ENCODE data around the gene CDC16.

DNA sequence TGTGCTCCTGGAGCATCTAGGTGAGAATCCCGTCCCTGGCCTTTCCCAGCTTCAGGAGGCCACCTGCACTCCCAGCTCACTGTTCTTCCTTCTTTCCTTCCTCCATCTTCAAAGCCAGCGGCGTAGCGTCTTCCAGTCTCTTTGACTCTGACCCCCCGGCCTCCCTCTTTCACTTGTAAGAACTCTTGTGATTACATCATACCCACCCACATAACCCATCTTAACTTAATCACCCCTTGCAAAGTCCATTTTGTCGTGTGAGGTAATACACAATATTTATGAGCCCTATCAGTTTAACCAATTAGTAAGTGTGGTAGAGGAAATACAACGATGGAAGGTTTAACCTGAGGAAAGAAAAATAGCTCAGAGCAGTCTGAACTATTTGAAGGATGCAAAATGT is 4.6 kb upstream of the CDC16 start:
- TF ChIP-seq, protein P1, sequence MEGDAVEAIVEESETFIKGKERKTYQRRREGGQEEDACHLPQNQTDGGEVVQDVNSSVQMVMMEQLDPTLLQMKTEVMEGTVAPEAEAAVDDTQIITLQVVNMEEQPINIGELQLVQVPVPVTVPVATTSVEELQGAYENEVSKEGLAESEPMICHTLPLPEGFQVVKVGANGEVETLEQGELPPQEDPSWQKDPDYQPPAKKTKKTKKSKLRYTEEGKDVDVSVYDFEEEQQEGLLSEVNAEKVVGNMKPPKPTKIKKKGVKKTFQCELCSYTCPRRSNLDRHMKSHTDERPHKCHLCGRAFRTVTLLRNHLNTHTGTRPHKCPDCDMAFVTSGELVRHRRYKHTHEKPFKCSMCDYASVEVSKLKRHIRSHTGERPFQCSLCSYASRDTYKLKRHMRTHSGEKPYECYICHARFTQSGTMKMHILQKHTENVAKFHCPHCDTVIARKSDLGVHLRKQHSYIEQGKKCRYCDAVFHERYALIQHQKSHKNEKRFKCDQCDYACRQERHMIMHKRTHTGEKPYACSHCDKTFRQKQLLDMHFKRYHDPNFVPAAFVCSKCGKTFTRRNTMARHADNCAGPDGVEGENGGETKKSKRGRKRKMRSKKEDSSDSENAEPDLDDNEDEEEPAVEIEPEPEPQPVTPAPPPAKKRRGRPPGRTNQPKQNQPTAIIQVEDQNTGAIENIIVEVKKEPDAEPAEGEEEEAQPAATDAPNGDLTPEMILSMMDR (conservative IDR thresholded peaks at IDR 0.05): no peak
- no peak for TF ChIP-seq ZFX (IDR thresholded peaks at IDR 0.05)
